Measurements from ENCODE around the gene AJAP1. TPM values are rescaled to one million over a fixed set of nuclear protein-coding genes. Genes with fewer than 3 reads are reported as not detected.

The AJAP1 gene
- total RNA-seq, 1 donor from 2014 or later = 3.5 TPM

DNA sequence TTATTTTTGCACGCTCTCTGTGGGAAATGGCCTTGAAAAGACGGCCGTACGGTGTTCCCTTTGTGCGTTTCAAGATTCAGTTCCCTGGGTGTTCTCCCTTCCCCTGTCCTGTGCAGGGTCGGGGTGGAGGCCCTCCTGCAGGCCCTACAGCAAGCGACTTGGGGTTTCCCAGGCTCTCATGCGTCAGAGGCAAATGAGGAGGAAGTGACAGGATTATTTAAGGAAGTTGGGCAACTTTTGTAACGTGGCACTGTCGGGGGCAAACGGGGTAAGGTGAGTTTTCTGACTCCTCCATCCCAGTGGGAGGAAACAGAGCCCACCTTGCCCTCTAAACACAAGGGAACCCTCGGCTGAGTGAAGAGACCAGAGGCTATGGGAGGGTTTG, 16.1 kb upstream of the AJAP1 start:
- DNase-seq = no peak
- TF ChIP-seq, protein P1, sequence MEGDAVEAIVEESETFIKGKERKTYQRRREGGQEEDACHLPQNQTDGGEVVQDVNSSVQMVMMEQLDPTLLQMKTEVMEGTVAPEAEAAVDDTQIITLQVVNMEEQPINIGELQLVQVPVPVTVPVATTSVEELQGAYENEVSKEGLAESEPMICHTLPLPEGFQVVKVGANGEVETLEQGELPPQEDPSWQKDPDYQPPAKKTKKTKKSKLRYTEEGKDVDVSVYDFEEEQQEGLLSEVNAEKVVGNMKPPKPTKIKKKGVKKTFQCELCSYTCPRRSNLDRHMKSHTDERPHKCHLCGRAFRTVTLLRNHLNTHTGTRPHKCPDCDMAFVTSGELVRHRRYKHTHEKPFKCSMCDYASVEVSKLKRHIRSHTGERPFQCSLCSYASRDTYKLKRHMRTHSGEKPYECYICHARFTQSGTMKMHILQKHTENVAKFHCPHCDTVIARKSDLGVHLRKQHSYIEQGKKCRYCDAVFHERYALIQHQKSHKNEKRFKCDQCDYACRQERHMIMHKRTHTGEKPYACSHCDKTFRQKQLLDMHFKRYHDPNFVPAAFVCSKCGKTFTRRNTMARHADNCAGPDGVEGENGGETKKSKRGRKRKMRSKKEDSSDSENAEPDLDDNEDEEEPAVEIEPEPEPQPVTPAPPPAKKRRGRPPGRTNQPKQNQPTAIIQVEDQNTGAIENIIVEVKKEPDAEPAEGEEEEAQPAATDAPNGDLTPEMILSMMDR (IDR thresholded peaks at IDR 0.05; ENCODE audit: partially characterized antibody, unreplicated experiment) = no peak
- H3K36me3 Mint-ChIP-seq (ENCODE audit: unreplicated experiment) = peaks cover 17% of the 10 kb centered on the region
- peaks cover 6% of the 10 kb centered on the region for H3K27me3 Mint-ChIP-seq (ENCODE audit: unreplicated experiment)
- no peak overlapping the region for H3K4me3 Mint-ChIP-seq (ENCODE audit: unreplicated experiment)
- peaks cover 16% of the 10 kb centered on the region for H3K9me3 Mint-ChIP-seq (ENCODE audit: unreplicated experiment)
- H3K4me1 Mint-ChIP-seq (ENCODE audit: low read depth, unreplicated experiment) = no peaks in the 10 kb centered on the region
- H3K27ac Mint-ChIP-seq (ENCODE audit: unreplicated experiment) = no peak overlapping the region

DNA sequence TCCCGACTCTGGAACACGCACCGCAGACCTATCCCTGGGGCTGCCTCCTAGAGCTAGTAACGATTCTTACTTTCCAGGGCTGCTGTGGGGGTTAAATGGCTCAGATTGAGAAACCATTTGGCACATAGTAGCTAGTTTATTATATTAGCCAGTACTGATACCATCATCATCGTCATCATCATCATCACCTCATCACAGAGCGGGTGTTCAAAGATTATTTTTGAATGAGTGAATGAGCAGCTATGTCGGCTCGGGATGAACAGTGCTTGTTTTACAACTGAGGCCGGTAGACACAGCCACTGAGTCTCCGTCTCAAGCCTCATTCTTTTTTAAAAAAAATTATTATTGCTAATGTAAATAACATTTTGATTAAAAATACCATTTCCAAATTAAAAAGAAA, 13.5 kb upstream of the AJAP1 start:
- TF ChIP-seq, protein P1 (IDR thresholded peaks at IDR 0.05; ENCODE audit: partially characterized antibody, unreplicated experiment) = no peak
- DNase-seq = no peak
- H3K36me3 Mint-ChIP-seq (ENCODE audit: unreplicated experiment) = peaks cover 17% of the 10 kb centered on the region
- no peak overlapping the region for H3K4me3 Mint-ChIP-seq (ENCODE audit: unreplicated experiment)
- no peak overlapping the region for H3K27ac Mint-ChIP-seq (ENCODE audit: unreplicated experiment)
- H3K4me1 Mint-ChIP-seq (ENCODE audit: low read depth, unreplicated experiment) = no peaks in the 10 kb centered on the region
- H3K9me3 Mint-ChIP-seq (ENCODE audit: unreplicated experiment) = peaks cover 14% of the 10 kb centered on the region
- peaks cover 2% of the 10 kb centered on the region for H3K27me3 Mint-ChIP-seq (ENCODE audit: unreplicated experiment)

DNA sequence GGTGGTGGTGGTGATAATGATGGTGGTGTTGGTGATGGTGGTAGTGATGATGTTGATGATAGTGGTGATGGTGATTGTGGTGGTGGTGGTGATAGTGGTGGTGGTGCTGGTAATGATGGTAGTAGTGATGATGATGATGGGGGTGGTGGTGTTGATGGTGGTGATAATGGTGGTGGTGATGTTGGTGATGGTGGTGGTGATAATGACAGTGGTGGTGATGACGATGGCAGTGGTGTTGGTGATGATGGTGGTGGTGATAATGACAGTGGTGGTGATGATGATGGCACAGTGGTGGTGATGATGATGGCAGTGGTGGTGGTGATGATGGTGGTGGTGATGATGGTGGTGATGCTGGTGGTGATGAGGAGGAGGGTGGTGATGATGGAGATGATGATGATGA, 7.0 kb upstream of the AJAP1 start:
- Mint-ChIP-seq H3K9me3 (ENCODE audit: unreplicated experiment) (peaks cover 9% of the 10 kb centered on the region), H3K4me3 (ENCODE audit: unreplicated experiment) (no peak overlapping the region), H3K27me3 (ENCODE audit: unreplicated experiment) (no peaks in the 10 kb centered on the region), H3K4me1 (ENCODE audit: low read depth, unreplicated experiment) (no peaks in the 10 kb centered on the region), H3K36me3 (ENCODE audit: unreplicated experiment) (no peaks in the 10 kb centered on the region), H3K27ac (ENCODE audit: unreplicated experiment) (no peak overlapping the region)
- TF ChIP-seq, protein P1 (IDR thresholded peaks at IDR 0.05; ENCODE audit: partially characterized antibody, unreplicated experiment) = no peak
- DNase-seq = no peak

DNA sequence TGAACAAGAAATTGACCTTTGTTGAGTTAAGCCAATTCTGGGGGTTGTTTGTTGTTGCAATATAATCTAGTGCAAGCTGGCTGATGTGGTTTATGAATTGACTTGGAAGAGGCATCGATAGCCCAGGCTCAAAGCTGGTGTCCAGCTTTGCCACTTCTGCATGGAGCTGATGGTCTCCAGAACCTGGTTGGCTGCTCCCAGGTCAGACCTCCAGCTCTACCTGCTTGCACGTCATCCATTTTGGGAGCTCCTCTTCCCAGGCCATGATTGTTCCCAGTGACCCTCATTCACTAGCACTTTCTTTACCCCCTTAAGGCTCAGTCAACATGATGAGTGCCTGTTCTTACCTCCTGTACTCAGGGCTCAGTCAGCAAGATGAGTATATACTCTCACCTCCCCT, 5.8 kb upstream of the AJAP1 start:
- DNase-seq = no peak
- Mint-ChIP-seq H3K27ac (ENCODE audit: unreplicated experiment) (no peak overlapping the region), H3K4me3 (ENCODE audit: unreplicated experiment) (no peak overlapping the region), H3K27me3 (ENCODE audit: unreplicated experiment) (no peaks in the 10 kb centered on the region), H3K4me1 (ENCODE audit: low read depth, unreplicated experiment) (no peaks in the 10 kb centered on the region), H3K36me3 (ENCODE audit: unreplicated experiment) (no peaks in the 10 kb centered on the region), H3K9me3 (ENCODE audit: unreplicated experiment) (peaks cover 5% of the 10 kb centered on the region)
- TF ChIP-seq, protein P1 (IDR thresholded peaks at IDR 0.05; ENCODE audit: partially characterized antibody, unreplicated experiment) = no peak

DNA sequence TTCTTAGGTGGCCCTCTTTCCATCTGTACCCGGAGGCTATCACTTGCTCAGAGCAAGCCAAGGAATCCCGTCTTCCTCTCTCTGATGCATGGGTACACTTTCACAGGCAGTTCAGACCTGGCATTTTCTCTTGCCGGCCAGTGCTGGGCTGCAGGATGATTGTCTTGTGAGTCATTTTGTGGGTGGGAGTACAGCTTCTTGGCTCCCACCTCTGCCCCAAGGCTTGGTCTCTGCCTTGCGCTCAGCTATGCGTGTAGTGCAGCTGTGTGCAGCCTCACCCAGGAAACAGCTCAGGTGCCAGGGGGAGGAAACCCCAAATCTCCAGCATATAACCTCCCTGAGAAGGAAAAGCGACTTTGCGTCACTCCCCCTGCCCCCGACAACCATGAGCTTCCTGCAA, 3.9 kb upstream of the AJAP1 start:
- Mint-ChIP-seq H3K4me3 (ENCODE audit: unreplicated experiment) (no peak overlapping the region), H3K4me1 (ENCODE audit: low read depth, unreplicated experiment) (no peaks in the 10 kb centered on the region), H3K27me3 (ENCODE audit: unreplicated experiment) (no peaks in the 10 kb centered on the region), H3K36me3 (ENCODE audit: unreplicated experiment) (no peaks in the 10 kb centered on the region), H3K27ac (ENCODE audit: unreplicated experiment) (no peak overlapping the region), H3K9me3 (ENCODE audit: unreplicated experiment) (peaks cover 4% of the 10 kb centered on the region)
- TF ChIP-seq, protein P1 (IDR thresholded peaks at IDR 0.05; ENCODE audit: partially characterized antibody, unreplicated experiment) = no peak
- no peak for DNase-seq

All from glutamatergic neuron (in vitro differentiated cells).